ENCODE measurements around the gene GORASP2. TPM values are rescaled to one million over a fixed set of nuclear protein-coding genes. Genes with fewer than 3 reads are reported as not detected.

Gene GORASP2
- total RNA-seq, 1 donor from 2014 or later, result 56.2 TPM

GRCh38 chr2:170923799-170924198, 5.3 kb upstream of the GORASP2 start:
- H3K4me3 ChIP-seq (ENCODE audit: low read depth, low read length), result no peak overlapping the region
- DNase-seq (ENCODE audit: low read depth), result no peak
- no peak for TF ChIP-seq CTCF (conservative IDR thresholded peaks at IDR 0.05; ENCODE audit: low read depth, low read length)

- no peak overlapping the region for H3K4me3 ChIP-seq (ENCODE audit: low read depth, low read length)
- no peak for DNase-seq (ENCODE audit: low read depth)
- no peak for TF ChIP-seq CTCF (conservative IDR thresholded peaks at IDR 0.05; ENCODE audit: low read depth, low read length)
Measured at GRCh38 chr2:170924969-170925368, 4.1 kb upstream of the GORASP2 start.

GRCh38 chr2:170925923-170926322, 3.1 kb upstream of the GORASP2 start:
- TF ChIP-seq CTCF (conservative IDR thresholded peaks at IDR 0.05; ENCODE audit: low read depth, low read length), result no peak
- H3K4me3 ChIP-seq (ENCODE audit: low read depth, low read length), result no peak overlapping the region
- DNase-seq (ENCODE audit: low read depth), result no peak

GRCh38 chr2:170926743-170927297, 2.2 kb upstream of the GORASP2 start:
- no peak for TF ChIP-seq CTCF (conservative IDR thresholded peaks at IDR 0.05; ENCODE audit: low read depth, low read length)
- DNase-seq (ENCODE audit: low read depth), result no peak
- H3K4me3 ChIP-seq (ENCODE audit: low read depth, low read length), result no peak overlapping the region

GRCh38 chr2:170928036-170928823, 823 bp upstream of the GORASP2 start:
- TF ChIP-seq CTCF (conservative IDR thresholded peaks at IDR 0.05; ENCODE audit: low read depth, low read length), result no peak
- no peak for DNase-seq (ENCODE audit: low read depth)

GRCh38 chr2:170929686-170930050, 615 bp downstream of the GORASP2 start:
- DNase-seq (ENCODE audit: low read depth), result no peak

More at GRCh38 chr2:170928036-170928823, 823 bp upstream of the GORASP2 start:
- H3K4me3 ChIP-seq (ENCODE audit: low read depth, low read length), result peak overlapping the region; percentile 48

More at GRCh38 chr2:170929686-170930050, 615 bp downstream of the GORASP2 start:
- TF ChIP-seq CTCF (conservative IDR thresholded peaks at IDR 0.05; ENCODE audit: low read depth, low read length), result no peak
- H3K4me3 ChIP-seq (ENCODE audit: low read depth, low read length), result peak overlapping the region; percentile 76
